Pancreas (tissue), 10 donors: ENCODE measurements around the gene TLCD2. TPM values are rescaled to one million over a fixed set of nuclear protein-coding genes. Genes with fewer than 3 reads are reported as not detected.

Experiments
- ATAC-seq, 4 donors: fragments of 200-7000 bp; cut with Tn5 transposase; one replicate each; pipeline versions ENCODE4 v1.8.0 to v1.9.1; 2020; ENCODE audit warnings: mild to moderate bottlenecking in 4 of 4, moderate library complexity in 4 of 4
- DNase-seq, 6 donors: peaks; one replicate each; pipeline ENCODE4 v3.0.0-alpha.2; 2020
- FAIRE-seq: peaks from 2 replicates; lab custom pipeline; 2012; peaks lifted over from hg19 to GRCh38; lab: Jason Lieb, UNC
- H3K27ac ChIP-seq, 4 donors: fragments of 200-600 bp; sonication (generic); 1 replicate in 3 of 4; 2 replicates in 1 of 4; pipeline versions ENCODE4 v1.5.0 to v1.8.0; 2020
- H3K27me3 ChIP-seq, 4 donors: fragments of 200-600 bp; one replicate each; pipeline ENCODE4 v1.8.0; 2021
- H3K36me3 ChIP-seq, 3 donors: fragments of 200-600 bp; sonication (generic) in 1 of 3; one replicate each; pipeline versions ENCODE4 v1.5.0 to v1.8.0; 2020 to 2021
- H3K4me1 ChIP-seq, 3 donors: fragments of 200-600 bp; one replicate each; pipeline ENCODE4 v1.8.0; 2021
- H3K4me3 ChIP-seq, 4 donors: fragments of 200-600 bp; sonication (generic) in 2 of 4; one replicate each; pipeline versions ENCODE4 v1.5.0 to v1.8.0; 2020 to 2021
- H3K9me3 ChIP-seq, 4 donors: fragments of 200-600 bp; one replicate each; pipeline ENCODE4 v1.8.0; 2021
- CTCF ChIP-seq, 4 donors: fragments of 200-600 bp; sonication (generic) in 3 of 4; IDR thresholded peaks; one replicate each; pipeline versions ENCODE4 v1.5.0 to v1.8.0; 2021; ENCODE audit warnings: antibody characterized with exemption in 4 of 4
- WGBS, 2 donors: extraction: QIAGEN DNeasy Blood & Tissue Kit; methylation state at CpG; one replicate each; pipeline ENCODE4 v1.1.7; 2013; 5-methylcytosine and 5-hydroxymethylcytosine counted together
- intact Hi-C, 3 donors: fragments of 100-400 bp; cut with DNase I; formaldehyde crosslinking; loops; one replicate each; pipeline versions ENCODE4 v1.11.1 to v1.14.2; 2022
- polyA plus RNA-seq, 2 donors: library from polyadenylated mRNA; stranded (reverse); fragments of 200-250 nt; gene quantifications; one replicate each; pipeline ENCODE4 v1.2.3, GENCODE V29; 2013
- total RNA-seq, 6 donors: library from RNA; stranded (reverse); fragmentation: NEBNext Ultra II Directional in 4 of 6; extraction: Animal tissue kit (Norgen Biotek cat#: 25700) in 4 of 6; gene quantifications; one replicate each; pipeline versions ENCODE4 v1.2.1 to v1.2.4, GENCODE V29; 2021 to 2023
- donor health status: healthy with polysubstance abuse.
- donor health status: DM: no; HTN: no; CAD: no; lungs with moderate emphysema.
- donor health status: DM: no; HTN: no; CAD: no.
- donor health status: control.
- donor health status: control.
- donor health status: Bipolar disorder and iron deficiency.
- donor health status: DM: yes; HTN: yes; CAD: no.
- donor health status: DM: no; HTN: no; CAD: no.
- donor health status: DM: no; HTN: no; CAD: no.
- donor health status: DM: yes; HTN: yes; CAD: no.

The TLCD2 gene
- total and polyA plus RNA-seq, 8 donors = 0.56 to 2.8 (median 1.4) TPM

- H3K27ac ChIP-seq = peak overlapping the region; percentile 80 to 96 (median 86)
- H3K9me3 ChIP-seq = no peaks in the 10 kb centered on the region
- intact Hi-C loops = no loop called here
- DNase-seq (no peak), ATAC-seq (no peak), FAIRE-seq (no peak)
- no peaks in the 10 kb centered on the region for H3K36me3 ChIP-seq
- peak overlapping the region; percentile 68 to 90 (median 80) for H3K4me3 ChIP-seq
- H3K27me3 ChIP-seq = no peaks in the 10 kb centered on the region
- TF ChIP-seq CTCF (IDR thresholded peaks at IDR 0.05) = no peak
- H3K4me1 ChIP-seq = peaks cover 10 to 29% (median 17%) of the 10 kb centered on the region in 3 donors
- 1% methylated on average over 14 to 23 of the region's 23 CpGs for WGBS, 2 donors
Observed at GRCh38 chr17:1715803-1716075, 5.6 kb upstream of the TLCD2 start.

DNA sequence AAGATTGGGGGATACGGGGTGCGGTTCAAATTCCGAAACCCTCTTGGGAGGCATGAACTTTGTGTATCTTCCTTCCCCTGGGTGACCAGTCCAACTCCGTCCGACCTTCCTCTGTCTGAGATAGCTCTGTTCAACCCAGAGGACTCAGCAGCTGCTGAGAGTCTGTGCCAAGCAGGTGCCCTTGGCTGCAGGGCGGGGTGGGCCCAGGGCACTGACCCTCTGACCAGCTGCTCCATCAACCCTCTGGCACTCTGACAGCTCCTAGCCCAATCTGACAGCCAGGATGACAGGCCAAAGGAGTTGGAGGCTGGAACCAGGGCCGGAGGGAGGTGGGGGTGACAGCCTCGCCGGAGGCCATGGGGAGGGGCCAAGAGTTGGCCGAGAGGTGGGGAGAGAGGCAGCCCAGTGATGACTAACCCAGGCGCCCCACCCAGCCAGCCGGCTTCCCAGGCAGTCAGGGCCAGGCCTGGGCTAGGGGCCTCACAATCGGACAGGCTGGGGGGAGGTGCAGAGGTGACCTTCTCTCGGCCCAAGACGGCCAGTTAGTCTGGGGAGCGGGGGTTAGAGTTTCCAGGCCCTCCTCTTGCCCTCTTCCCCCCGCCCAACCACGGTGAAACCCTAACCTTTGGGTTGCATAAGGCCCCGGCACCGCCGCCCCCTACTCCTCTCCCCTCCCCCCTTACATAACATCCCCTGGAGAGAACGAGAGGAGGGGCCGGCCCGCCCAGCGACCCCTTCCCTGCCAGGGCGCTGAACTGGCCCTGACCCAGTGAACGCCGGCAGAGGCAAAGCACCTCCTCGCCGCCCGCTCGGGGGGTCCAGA, 5.0 kb upstream of the TLCD2 start:
- DNase-seq = peak; percentile 83 to 94 (median 89)
- H3K27ac ChIP-seq = peak overlapping the region; percentile 80 to 96 (median 86)
- intact Hi-C loops = no loop called here
- H3K36me3 ChIP-seq = no peaks in the 10 kb centered on the region
- ATAC-seq = peak; percentile 34 to 53 (median 51)
- H3K4me3 ChIP-seq = peak overlapping the region; percentile 68 to 90 (median 80)
- no peaks in the 10 kb centered on the region for H3K9me3 ChIP-seq
- no peak for FAIRE-seq
- WGBS, 2 donors = 1 to 4% methylated on average over 17 to 32 of the region's 32 CpGs
- H3K27me3 ChIP-seq = no peaks in the 10 kb centered on the region
- TF ChIP-seq CTCF (IDR thresholded peaks at IDR 0.05) = no peak
- peaks cover 13 to 25% (median 17%) of the 10 kb centered on the region in 3 donors for H3K4me1 ChIP-seq

- peak overlapping the region; percentile 80 to 96 (median 86) for H3K27ac ChIP-seq
- H3K27me3 ChIP-seq = no peaks in the 10 kb centered on the region
- no peaks in the 10 kb centered on the region for H3K36me3 ChIP-seq
- DNase-seq = peak; percentile 93 to 99 (median 97)
- TF ChIP-seq CTCF (IDR thresholded peaks at IDR 0.05) = no peak
- intact Hi-C loops = no loop called here
- H3K4me1 ChIP-seq = peaks cover 13 to 25% (median 17%) of the 10 kb centered on the region in 3 donors
- ATAC-seq = peak; percentile 33 to 52 (median 46)
- WGBS, 2 donors = 0 to 1% methylated on average over 18 to 19 of the region's 19 CpGs
- H3K9me3 ChIP-seq = no peaks in the 10 kb centered on the region
- H3K4me3 ChIP-seq = peak overlapping the region in 3 of 4 donors; percentile 68 to 83 (median 78)
- FAIRE-seq = no peak
Observed at GRCh38 chr17:1714427-1714979, 4.3 kb upstream of the TLCD2 start.

DNA sequence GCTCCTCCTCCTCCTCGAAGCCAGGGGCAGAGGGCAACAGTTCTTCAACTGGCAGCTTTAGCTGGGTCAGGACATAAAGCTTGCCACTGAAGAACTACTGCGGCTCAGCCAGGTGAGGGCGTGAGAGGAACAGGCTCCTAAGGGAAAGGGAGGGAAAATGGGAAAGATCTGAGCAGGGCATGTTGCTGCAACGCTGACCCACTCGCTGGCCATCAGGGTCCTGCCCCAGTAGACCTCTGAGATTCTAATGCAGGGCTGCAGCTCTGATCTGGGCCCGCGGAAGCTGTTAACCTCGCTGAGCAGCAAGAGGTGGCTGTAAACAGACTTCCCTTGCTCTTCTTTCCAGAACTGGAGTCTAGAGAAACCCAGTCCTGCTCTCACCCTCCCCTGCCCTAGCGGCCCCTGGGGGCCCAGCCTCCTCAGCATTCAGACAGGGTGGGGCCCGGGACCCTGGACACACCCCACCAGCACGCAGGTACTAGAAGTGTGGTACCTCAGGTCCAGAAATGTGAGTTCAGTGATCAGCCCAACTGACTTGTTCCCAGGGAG, 3.8 kb upstream of the TLCD2 start:
- ATAC-seq (no peak), DNase-seq (peak in 4 of 6 donors; percentile 62 to 69 (median 64)), FAIRE-seq (no peak)
- Histone ChIP-seq H3K27ac (peak overlapping the region; percentile 41 to 88 (median 75)), H3K27me3 (no peaks in the 10 kb centered on the region), H3K9me3 (no peaks in the 10 kb centered on the region), H3K36me3 (no peaks in the 10 kb centered on the region), H3K4me1 (peaks cover 13 to 25% (median 17%) of the 10 kb centered on the region in 3 donors), H3K4me3 (peak overlapping the region in 3 of 4 donors; percentile 68 to 83 (median 78))
- intact Hi-C loops = no loop called here
- WGBS, 2 donors = 4 to 6% methylated on average over 11 of the region's 11 CpGs
- TF ChIP-seq CTCF (IDR thresholded peaks at IDR 0.05) = peak in 1 of 4 donors; percentile 16
